Caki2 (cell line): ENCODE results near the gene DDX49. TPM values are rescaled to one million over a fixed set of nuclear protein-coding genes. Genes with fewer than 3 reads are reported as not detected.
"Not testable (repeated sequence)": the region's sequence is repeated elsewhere in the genome, so short reads cannot be mapped to it uniquely, and the experiment has no call there.

ENCODE experiments used
- DNase-seq: peaks from one replicate; pipeline ENCODE4 v3.0.0-alpha.2; 2015; ENCODE audit warnings: low read depth
- in situ Hi-C: cut with HindIII; loops from 2 replicates; pipeline ENCODE4 v1.10.0; 2016; ENCODE audit warnings: low sequenced_read_pairs, low pct_unique_long_range_greater_than_20kb, mixed read lengths
- total RNA-seq: library from RNA; depleted of rRNA; stranded (reverse); fragments of >200 nt; shearing (Covaris generic); gene quantifications from 2 replicates; pipeline ENCODE4 v1.2.3, GENCODE V29; 2014; ENCODE audit warnings: low replicate concordance

DDX49 gene
- total RNA-seq, 1 experiment from 2014 or later, result 91.7 TPM

GRCh38 chr19:18905513-18906236 is 13.8 kb upstream of the DDX49 start:
- DNase-seq, result no peak

GRCh38 chr19:18906605-18907519 is 12.7 kb upstream of the DDX49 start:
- in situ Hi-C loops, result no loop called here
- no peak for DNase-seq

More at GRCh38 chr19:18905513-18906236, 13.8 kb upstream of the DDX49 start:
- in situ Hi-C loops, result no loop called here

GRCh38 chr19:18908917-18909619 is 10.4 kb upstream of the DDX49 start:
- no peak for DNase-seq
- in situ Hi-C loops, result no loop called here

GRCh38 chr19:18910010-18910409 is 9.5 kb upstream of the DDX49 start:
- in situ Hi-C loops, result no loop called here
- DNase-seq, result no peak

- DNase-seq, result no peak
- in situ Hi-C loops, result no loop called here
Observed at GRCh38 chr19:18910801-18911436, 8.6 kb upstream of the DDX49 start.

GRCh38 chr19:18912933-18913332 is 6.6 kb upstream of the DDX49 start:
- no peak for DNase-seq
- in situ Hi-C loops, result no loop called here

GRCh38 chr19:18913466-18913865 is 6.0 kb upstream of the DDX49 start:
- in situ Hi-C loops, result no loop called here
- DNase-seq, result no peak

- no peak for DNase-seq
- in situ Hi-C loops, result no loop called here
Observed at GRCh38 chr19:18915639-18916038, 3.9 kb upstream of the DDX49 start.

GRCh38 chr19:18917593-18917992 is 1.9 kb upstream of the DDX49 start:
- DNase-seq, in situ Hi-C loops: not testable (repeated sequence)

GRCh38 chr19:18919900-18920214 is 342 bp downstream of the DDX49 start:
- in situ Hi-C loops, result no loop called here
- DNase-seq, result no peak

GRCh38 chr19:18920400-18920799 is 885 bp downstream of the DDX49 start:
- in situ Hi-C loops, result no loop called here
- DNase-seq, result no peak

- no peak for DNase-seq
- in situ Hi-C loops, result no loop called here
Observed at GRCh38 chr19:18921593-18921992, 2.1 kb downstream of the DDX49 start.

GRCh38 chr19:18922228-18922985 is 2.9 kb downstream of the DDX49 start:
- no peak for DNase-seq
- in situ Hi-C loops, result no loop called here

GRCh38 chr19:18924684-18925213 is 5.2 kb downstream of the DDX49 start:
- no peak for DNase-seq
- in situ Hi-C loops, result no loop called here

GRCh38 chr19:18928018-18928805 is 8.7 kb downstream of the DDX49 start:
- no peak for DNase-seq
- in situ Hi-C loops, result no loop called here

- in situ Hi-C loops, result no loop called here
- DNase-seq, result no peak
Observed at GRCh38 chr19:18929311-18929710, 9.8 kb downstream of the DDX49 start.
